ENCODE data around the gene GABRB1. TPM values are rescaled to one million over a fixed set of nuclear protein-coding genes. Genes with fewer than 3 reads are reported as not detected.

Gene GABRB1
- total and polyA plus RNA-seq, 8 donors = 0.17 to 0.48 (median 0.32) TPM; not detected in 4

DNA sequence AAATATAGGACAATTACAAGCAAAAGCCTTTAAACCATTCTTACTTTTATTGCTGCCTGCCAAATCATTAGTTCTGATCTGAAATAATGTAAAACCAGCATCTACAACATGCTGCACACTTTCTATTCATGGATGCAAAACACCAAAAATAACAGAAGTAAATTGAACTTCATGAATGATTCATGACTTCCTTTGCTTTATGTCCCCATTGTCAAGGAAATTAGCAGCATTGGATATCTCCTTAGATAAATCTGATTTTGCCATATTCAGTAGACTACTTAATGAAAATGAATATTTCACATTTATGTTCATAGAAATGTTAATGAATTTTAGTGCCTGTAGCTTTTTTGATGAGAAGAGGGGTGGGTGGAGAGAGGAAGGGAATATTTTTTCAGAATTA, 299.5 kb downstream of the GABRB1 start:
- Histone ChIP-seq H3K27me3 (no peaks in the 10 kb centered on the region), H3K27ac (no peak overlapping the region), H3K9me3 (no peaks in the 10 kb centered on the region), H3K36me3 (no peaks in the 10 kb centered on the region), H3K4me1 (no peaks in the 10 kb centered on the region), H3K4me3 (no peak overlapping the region)
- TF ChIP-seq, protein P1, sequence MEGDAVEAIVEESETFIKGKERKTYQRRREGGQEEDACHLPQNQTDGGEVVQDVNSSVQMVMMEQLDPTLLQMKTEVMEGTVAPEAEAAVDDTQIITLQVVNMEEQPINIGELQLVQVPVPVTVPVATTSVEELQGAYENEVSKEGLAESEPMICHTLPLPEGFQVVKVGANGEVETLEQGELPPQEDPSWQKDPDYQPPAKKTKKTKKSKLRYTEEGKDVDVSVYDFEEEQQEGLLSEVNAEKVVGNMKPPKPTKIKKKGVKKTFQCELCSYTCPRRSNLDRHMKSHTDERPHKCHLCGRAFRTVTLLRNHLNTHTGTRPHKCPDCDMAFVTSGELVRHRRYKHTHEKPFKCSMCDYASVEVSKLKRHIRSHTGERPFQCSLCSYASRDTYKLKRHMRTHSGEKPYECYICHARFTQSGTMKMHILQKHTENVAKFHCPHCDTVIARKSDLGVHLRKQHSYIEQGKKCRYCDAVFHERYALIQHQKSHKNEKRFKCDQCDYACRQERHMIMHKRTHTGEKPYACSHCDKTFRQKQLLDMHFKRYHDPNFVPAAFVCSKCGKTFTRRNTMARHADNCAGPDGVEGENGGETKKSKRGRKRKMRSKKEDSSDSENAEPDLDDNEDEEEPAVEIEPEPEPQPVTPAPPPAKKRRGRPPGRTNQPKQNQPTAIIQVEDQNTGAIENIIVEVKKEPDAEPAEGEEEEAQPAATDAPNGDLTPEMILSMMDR (IDR thresholded peaks at IDR 0.05) = no peak
- ATAC-seq = no peak
- intact Hi-C loops (cut with DNase I) = no loop called here
- DNase-seq = no peak

DNA sequence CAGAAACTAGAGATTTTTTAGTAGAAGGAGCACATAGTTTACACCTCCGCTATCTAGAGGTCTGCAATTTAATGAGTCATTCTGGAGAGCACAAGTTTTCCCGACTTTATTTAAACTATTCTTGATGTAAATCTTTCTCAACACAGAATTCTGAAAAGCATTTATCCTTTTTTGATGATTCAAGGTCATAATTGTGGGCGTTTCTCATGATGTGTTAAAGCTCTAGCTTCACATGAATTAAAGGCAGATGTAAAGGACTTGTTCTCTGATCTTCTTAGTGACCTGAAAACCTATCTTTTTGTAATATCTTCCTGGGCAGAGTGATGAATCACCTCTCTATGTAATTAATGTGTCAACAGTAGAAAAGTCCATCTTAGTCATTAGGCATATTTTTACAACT, 303.3 kb downstream of the GABRB1 start:
- Histone ChIP-seq H3K4me1 (no peaks in the 10 kb centered on the region), H3K36me3 (no peaks in the 10 kb centered on the region), H3K9me3 (no peaks in the 10 kb centered on the region), H3K27ac (no peak overlapping the region), H3K4me3 (no peak overlapping the region), H3K27me3 (no peaks in the 10 kb centered on the region)
- no peak for ATAC-seq
- TF ChIP-seq, protein P1 (IDR thresholded peaks at IDR 0.05) = no peak
- DNase-seq = no peak
- intact Hi-C loops (cut with DNase I) = no loop called here

DNA sequence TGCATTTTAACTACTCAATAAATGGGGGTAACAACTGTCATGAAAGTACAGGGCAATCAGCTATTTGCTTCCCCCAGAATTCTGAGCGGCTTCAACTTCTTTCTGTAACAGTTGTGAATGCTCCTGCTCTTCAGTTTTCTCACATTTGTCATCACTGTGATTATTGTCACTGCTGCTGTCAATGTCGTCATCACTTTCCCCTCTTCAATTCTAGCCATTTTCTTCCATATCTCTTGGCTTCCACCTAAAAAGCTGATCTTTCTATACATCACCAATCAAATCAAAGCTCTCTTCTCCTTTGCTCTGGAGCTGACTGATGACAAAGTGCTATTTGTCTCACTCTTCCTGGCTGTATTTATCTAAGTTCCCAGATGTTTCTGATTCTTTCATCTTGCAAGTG, 306.5 kb downstream of the GABRB1 start:
- Histone ChIP-seq H3K4me1 (no peaks in the 10 kb centered on the region), H3K4me3 (no peak overlapping the region), H3K36me3 (no peaks in the 10 kb centered on the region), H3K27me3 (no peaks in the 10 kb centered on the region), H3K27ac (no peak overlapping the region), H3K9me3 (no peaks in the 10 kb centered on the region)
- DNase-seq (no peak), ATAC-seq (no peak)
- intact Hi-C loops (cut with DNase I) = no loop called here
- TF ChIP-seq, protein P1 (IDR thresholded peaks at IDR 0.05) = no peak

DNA sequence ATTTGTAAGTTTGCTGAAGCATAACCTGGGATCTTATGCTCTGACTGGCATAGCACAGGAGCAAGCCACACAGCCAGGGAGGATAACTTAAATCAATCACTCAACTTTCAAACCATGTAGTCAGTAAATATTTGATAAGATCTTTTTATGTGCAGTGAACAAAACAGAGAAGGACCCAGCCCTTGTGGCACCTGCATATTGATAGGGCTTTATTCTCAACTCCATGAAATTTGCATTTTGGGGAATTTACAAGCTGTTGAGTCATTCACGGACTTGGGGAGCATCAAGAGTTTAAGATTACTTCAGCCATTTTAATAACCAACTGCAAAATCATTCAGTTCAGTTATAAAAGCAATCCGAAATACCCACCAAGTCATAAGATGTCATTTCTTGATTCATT, 309.5 kb downstream of the GABRB1 start:
- intact Hi-C loops (cut with DNase I) = no loop called here
- DNase-seq (no peak), ATAC-seq (no peak)
- TF ChIP-seq, protein P1 (IDR thresholded peaks at IDR 0.05) = no peak
- H3K27ac ChIP-seq = no peak overlapping the region
- no peaks in the 10 kb centered on the region for H3K4me1 ChIP-seq
- no peaks in the 10 kb centered on the region for H3K27me3 ChIP-seq
- no peak overlapping the region for H3K4me3 ChIP-seq
- no peaks in the 10 kb centered on the region for H3K9me3 ChIP-seq
- H3K36me3 ChIP-seq = no peaks in the 10 kb centered on the region

DNA sequence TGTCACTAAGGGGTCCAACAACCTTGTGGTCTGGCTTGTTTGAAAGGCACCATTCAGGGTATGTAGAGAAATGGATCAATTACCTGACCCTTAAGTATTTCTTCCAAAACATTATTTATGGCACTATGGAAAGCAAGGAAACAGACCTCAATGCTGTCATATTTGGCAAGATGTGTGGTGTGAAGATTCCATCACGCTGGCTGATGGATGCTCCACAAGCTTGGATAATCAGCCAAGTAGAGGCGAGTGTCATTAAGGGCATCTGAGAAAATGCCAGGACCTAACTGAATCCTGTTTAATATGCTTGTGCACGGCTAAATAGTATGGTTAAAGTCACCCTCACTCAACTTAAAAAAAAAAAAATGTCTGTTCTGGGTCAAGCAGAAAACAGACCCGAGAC, 311.4 kb downstream of the GABRB1 start:
- H3K36me3 ChIP-seq = no peaks in the 10 kb centered on the region
- H3K4me3 ChIP-seq = no peak overlapping the region
- DNase-seq (no peak), ATAC-seq (no peak)
- no peak overlapping the region for H3K27ac ChIP-seq
- intact Hi-C loops (cut with DNase I) = no loop called here
- H3K27me3 ChIP-seq = no peaks in the 10 kb centered on the region
- TF ChIP-seq, protein P1 (IDR thresholded peaks at IDR 0.05) = no peak
- H3K4me1 ChIP-seq = no peaks in the 10 kb centered on the region
- no peaks in the 10 kb centered on the region for H3K9me3 ChIP-seq

Measured in left lung (tissue), 10 donors.